ENCODE results near the gene PPT2.
"Not testable (repeated sequence)": the region's sequence is repeated elsewhere in the genome, so short reads cannot be mapped to it uniquely, and the experiment has no call there.

Gene PPT2

GRCh38 chr6:32190911-32191677 lies 37.2 kb downstream of the PPT2 start:
- DNase-seq: no peak

DNA sequence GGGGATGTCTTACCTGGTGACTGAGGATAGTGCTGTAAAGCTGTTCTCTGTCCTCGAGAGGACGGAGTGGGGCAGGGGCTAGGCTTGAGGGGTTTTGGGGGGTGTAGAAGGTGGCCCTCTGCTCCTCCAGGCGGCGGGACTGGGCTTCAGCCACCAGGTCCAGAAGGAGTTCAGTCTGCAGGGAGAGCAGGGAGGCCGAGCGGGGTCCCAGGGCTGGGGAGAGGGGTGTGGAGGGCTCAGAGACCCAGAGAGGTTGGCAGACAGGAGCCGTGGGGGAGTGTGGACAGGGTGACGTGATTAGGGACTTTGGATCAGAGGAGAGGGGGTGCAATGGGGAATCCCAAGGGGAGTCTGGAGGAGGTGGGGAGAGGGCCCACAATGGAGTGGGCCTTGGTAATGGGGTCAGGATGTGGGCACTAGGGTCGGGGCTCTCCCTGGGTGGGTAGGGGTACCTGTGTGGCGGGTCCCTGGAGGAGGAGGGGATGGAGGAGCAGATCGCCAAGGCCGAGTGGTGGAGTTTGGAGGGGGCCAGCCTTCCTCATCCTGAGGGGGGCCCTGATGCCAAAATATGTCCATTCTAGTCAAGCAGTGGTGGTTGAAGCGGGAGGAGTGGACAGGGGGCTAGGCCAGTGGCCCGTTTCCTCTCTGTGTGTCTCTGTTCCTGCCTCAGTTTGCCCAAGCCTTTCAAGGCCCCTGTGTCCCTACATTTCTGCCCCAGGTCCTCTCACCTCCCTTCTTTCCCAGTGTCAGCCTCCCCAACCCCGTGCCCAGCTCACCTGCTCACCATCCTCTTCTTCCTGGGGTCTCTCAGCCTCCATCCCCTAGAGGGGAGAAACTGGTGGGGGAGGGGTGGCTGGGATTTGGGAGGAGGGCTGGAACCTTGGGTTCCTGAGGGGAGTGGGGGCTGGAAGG lies 38.0 kb downstream of the PPT2 start:
- no peak for DNase-seq

DNA sequence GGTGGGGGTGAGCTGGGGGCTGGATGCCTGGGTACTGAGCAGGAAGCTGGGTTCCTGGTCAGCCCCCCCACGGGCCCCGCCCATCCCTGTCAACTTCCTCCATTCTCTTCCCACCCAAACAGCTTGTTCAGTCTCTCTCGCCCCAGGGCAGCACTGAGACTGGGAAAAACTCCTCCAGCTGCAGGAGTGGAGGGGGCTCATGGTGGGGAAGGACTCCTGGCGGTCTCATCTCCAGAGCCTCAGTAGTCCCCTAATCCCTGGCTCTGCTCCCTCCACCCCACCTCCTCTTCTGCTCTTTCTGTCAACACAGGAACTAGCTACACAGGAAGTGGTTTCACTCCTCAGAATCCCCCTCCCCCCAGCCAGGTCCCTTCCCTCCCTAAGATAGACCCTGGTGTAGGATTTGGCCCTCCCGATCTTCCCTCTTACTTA lies 38.7 kb downstream of the PPT2 start, which contains the start of gene GPSM3:
TSS of gene GPSM3 (minus strand) at position 36 of the 432 bp plus-strand sequence. CDS start 130 bp downstream, outside the sequence.
- DNase-seq: peak; percentile 63

GRCh38 chr6:32193096-32193495 lies 39.2 kb downstream of the PPT2 start:
- not testable (repeated sequence) for DNase-seq

DNA sequence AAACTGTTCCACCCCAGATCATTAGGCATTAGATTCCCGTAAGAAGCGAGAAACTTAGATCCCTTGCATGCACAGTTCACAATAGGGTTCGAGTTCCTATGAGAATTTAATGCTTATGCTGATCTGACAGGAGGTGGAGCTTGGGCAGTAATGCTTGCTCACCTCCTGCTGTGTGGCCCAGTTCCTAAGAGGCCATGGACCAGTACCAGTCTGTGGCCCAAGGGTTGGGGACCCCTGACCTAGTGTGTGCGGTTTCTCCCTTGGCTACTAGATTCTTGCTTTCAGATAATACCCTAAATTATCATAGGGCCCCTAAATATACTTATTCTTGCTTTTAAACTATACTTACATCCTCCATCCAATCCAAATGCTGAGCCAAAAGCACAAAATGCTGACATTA lies 40.4 kb downstream of the PPT2 start:
- DNase-seq: no peak

- DNase-seq: no peak
These were observed 41.1 kb downstream of the PPT2 start for GRCh38 chr6:32194825-32195651.

DNA sequence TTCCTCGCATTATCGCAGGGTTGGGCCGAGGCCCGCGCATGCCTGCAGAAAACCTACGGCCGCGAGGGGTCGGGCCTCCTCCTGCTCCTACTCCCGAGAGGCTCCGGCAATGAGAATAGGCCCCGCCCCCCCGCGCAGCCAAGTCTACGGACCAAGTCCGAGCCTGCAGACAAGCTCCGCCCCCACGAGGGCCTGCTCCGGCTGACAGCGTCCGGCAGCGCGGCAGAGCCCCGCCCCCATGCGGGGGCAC lies 41.6 kb downstream of the PPT2 start:
- DNase-seq: peak; percentile 98

DNA sequence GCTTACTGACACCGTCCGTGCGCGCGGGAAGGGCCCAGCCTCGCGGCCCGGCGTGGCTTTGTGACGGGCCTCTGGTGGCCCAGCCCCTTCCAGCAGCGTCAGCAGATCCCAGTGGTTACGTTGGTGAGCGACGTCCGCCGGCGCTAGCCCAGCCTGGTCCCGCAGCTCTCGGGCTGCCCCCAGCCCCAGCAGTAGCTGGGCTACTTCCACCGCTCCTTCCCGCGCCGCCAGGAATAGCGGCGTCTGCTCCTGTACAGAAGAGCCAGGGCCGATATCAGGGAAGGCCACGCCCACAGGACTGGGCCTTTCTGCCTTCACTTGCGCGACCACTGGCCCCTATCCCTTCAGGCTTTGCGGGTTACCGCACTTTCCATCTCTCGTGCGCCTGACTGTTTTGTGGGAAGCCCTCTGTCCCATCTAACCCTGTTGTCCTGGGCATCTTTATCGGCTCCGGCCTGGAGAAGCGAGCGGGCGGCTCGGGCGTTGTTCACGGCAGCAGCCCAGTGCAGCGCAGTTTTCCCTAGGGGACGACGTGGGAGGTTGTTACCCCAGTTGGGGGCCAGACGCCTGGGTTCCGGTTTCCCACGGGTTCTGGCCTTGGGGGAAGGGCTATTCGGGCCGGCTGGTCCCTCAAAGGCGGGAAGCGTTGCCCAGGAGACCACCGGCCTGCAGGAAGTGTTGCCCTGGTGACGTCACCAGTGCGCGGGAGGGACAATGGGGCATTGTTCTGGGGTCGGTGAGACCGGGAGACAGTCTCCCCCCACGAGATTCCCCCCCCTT lies 42.2 kb downstream of the PPT2 start:
- DNase-seq: no peak

- no peak for DNase-seq
These were observed 43.0 kb downstream of the PPT2 start for GRCh38 chr6:32196682-32197616.

GRCh38 chr6:32198345-32198696 lies 44.4 kb downstream of the PPT2 start:
- DNase-seq: no peak

GRCh38 chr6:32198866-32199265 lies 44.9 kb downstream of the PPT2 start:
- DNase-seq: no peak

GRCh38 chr6:32200711-32201475 lies 47.0 kb downstream of the PPT2 start:
- no peak for DNase-seq

- DNase-seq: no peak
These were observed 48.2 kb downstream of the PPT2 start for GRCh38 chr6:32202186-32202585.

- DNase-seq: no peak
These were observed 49.7 kb downstream of the PPT2 start for GRCh38 chr6:32203426-32204267.

DNA sequence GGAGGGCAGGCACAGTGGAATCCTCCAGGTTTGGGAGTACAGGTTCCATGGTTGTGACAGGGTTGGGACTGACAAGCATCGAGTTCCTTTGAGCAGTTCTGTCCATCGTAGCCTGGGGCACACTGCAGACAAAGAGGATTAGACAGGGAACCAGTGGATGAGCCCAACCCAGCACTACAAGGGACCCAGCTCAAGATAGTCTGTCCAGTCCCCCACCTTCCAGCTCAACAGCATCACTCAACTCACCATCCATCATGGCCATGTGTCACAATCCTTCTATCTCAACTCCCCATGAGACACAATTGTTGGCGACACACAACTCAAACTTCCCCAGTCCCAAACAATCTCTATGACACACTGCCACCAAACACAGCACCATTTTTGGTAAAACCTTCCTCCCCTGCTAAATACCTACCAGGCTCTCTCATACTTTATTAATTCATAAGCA lies 50.4 kb downstream of the PPT2 start:
- no peak for DNase-seq

DNA sequence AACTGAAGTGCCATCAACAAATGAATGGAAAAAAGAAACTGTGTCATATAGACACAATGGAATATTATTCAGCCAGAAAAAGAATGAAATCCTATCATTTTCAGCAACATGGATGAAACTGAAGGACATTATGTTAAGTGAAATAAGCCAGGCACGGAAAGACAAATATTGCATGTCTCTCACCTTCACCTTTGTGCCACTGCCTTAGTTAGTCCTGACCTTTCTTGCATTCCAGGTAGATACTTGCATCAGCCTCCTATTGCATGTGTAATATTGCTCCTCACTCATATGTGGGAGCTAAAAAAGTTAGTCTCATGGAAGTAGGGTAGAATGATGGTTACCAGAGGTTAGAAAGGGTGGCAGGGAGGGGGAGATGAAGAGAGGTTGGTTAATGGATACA lies 55.1 kb downstream of the PPT2 start:
- DNase-seq: no peak

DNA sequence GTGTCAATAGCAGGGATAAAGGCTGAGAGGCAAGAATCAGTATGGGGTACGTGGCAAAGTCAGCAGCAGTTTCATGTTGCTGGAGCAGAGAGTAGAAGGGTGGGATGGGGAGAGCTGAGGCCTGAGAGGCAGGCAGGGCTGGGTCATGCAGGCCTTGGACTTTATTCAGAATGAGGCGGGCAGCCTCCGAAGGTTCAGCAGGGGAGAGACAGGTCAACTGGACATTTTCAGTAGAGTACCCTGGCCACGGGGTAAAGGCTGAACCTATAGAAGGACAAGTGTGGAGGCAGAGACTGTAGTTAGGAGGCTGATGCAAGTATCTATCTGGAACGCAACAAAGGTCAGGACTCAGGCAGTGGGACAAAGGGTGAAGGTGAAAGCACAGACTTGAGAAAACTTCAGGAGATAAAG lies 56.3 kb downstream of the PPT2 start:
- DNase-seq: no peak

- not testable (repeated sequence) for DNase-seq
These were observed 57.5 kb downstream of the PPT2 start for GRCh38 chr6:32211432-32211831.

- no peak for DNase-seq
These were observed 58.3 kb downstream of the PPT2 start for GRCh38 chr6:32212076-32212760.
